ENCODE measurements around the gene IL17B. TPM values are rescaled to one million over a fixed set of nuclear protein-coding genes. Genes with fewer than 3 reads are reported as not detected.

Gene IL17B
- total RNA-seq, 1 donor from 2014 or later: not detected

DNA sequence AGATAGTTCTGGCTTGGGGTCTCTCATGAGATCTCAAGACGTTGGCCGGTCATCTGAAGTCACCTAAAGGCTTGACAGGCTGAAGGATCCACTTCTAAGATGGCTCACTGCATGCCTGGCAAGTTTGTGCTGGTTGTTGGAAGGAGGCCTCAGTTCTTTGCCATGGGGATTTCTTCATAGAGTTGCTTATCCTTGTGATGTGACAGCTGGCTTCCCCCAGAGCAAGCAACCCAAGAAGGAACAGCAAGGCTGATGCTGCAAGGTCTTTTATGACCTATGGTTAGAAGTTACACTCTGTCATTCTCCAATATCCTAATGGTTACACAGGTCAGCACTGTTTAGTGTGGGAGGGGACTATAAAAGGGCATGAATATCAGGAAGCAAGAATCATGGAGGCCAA, 54.5 kb downstream of the IL17B start:
- H3K27ac Mint-ChIP-seq: peak overlapping the region; percentile 14
- H3K4me3 Mint-ChIP-seq: no peak overlapping the region
- H3K9me3 Mint-ChIP-seq: no peaks in the 10 kb centered on the region
- peaks cover 45% of the 10 kb centered on the region for H3K4me1 Mint-ChIP-seq
- no peak for DNase-seq (ENCODE audit: low spot score in 2 of 2, unreplicated experiment in 2 of 2)
- TF ChIP-seq, protein P1, sequence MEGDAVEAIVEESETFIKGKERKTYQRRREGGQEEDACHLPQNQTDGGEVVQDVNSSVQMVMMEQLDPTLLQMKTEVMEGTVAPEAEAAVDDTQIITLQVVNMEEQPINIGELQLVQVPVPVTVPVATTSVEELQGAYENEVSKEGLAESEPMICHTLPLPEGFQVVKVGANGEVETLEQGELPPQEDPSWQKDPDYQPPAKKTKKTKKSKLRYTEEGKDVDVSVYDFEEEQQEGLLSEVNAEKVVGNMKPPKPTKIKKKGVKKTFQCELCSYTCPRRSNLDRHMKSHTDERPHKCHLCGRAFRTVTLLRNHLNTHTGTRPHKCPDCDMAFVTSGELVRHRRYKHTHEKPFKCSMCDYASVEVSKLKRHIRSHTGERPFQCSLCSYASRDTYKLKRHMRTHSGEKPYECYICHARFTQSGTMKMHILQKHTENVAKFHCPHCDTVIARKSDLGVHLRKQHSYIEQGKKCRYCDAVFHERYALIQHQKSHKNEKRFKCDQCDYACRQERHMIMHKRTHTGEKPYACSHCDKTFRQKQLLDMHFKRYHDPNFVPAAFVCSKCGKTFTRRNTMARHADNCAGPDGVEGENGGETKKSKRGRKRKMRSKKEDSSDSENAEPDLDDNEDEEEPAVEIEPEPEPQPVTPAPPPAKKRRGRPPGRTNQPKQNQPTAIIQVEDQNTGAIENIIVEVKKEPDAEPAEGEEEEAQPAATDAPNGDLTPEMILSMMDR (IDR thresholded peaks at IDR 0.05; ENCODE audit: unreplicated experiment): no peak
- no peaks in the 10 kb centered on the region for H3K27me3 Mint-ChIP-seq (ENCODE audit: low read depth)
- no peaks in the 10 kb centered on the region for H3K36me3 Mint-ChIP-seq

Other genes starting within 250 kb of the IL17B start
- gene ABLIM3, start 237.8 kb downstream of the IL17B start, total RNA-seq: 0.24 to 0.27 TPM (median 0.25 TPM) in 3 replicates
- 0.22 to 0.63 TPM (median 0.36 TPM) in 3 replicates for gene AFAP1L1, start 107.4 kb downstream of the IL17B start, total RNA-seq
- gene GRPEL2, start 33.8 kb downstream of the IL17B start, total RNA-seq: 13.9 to 15.4 TPM (median 14.9 TPM) in 3 replicates
- 23.2 to 23.6 TPM (median 23.5 TPM) in 3 replicates for gene PCYOX1L, start 21.2 kb downstream of the IL17B start, total RNA-seq
- 246 to 254 TPM (median 248 TPM) in 3 replicates for gene CSNK1A1, start 172.1 kb upstream of the IL17B start, total RNA-seq
- 9.1 to 10.1 TPM (median 10.0 TPM) in 3 replicates for gene ARHGEF37, start 202.2 kb upstream of the IL17B start, total RNA-seq